ENCODE results near the gene PEX14. TPM values are rescaled to one million over a fixed set of nuclear protein-coding genes. Genes with fewer than 3 reads are reported as not detected.

Gene PEX14
- polyA plus RNA-seq, 3 donors, result 2.2 to 8.8 (median 2.7) TPM

DNA sequence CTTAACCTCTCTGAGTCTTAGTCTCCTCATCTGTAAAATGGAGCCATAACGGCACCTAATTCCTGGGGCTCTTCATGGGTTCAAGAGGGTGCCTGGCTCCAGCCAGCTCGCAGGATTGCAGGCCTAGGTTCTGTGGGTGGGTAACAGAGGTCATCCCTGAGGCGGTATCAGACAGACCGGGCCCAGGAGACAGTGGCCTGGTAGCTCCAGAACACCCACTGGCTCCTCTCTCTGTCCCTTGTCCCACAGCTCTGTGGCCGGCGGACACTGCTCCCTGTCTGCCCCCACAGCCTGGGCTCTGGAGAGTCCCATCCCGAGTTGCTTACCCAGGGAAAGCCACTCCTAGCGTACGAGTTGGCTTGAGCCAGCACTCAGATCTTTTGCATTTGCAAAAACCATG lies 150.3 kb downstream of the PEX14 start:
- Histone ChIP-seq H3K27ac (ENCODE audit: low read depth in 1 of 2, low read length in 2 of 2) (no peak overlapping the region), H3K36me3 (replicated peaks in 1 of 2; ENCODE audit: control insufficient read depth in 1 of 2, insufficient read depth in 2 of 2, low read length in 2 of 2) (peaks cover 23 to 71% of the 10 kb centered on the region in 2 donors), H3K9ac (ENCODE audit: insufficient read depth, low read length, poor library complexity, severe bottlenecking) (no peak overlapping the region), H2AFZ (ENCODE audit: insufficient read depth, low read depth, low read length, poor library complexity, severe bottlenecking) (no peak overlapping the region), H3K4me3 (replicated peaks in 1 of 3; ENCODE audit: low read depth in 2 of 3, low read length in 3 of 3) (no peak overlapping the region), H3K79me2 (ENCODE audit: insufficient read depth, low read length) (no peaks in the 10 kb centered on the region), H3K4me2 (replicated peaks; ENCODE audit: extremely low read depth, low read length, poor library complexity, severe bottlenecking) (no peak overlapping the region), H3K4me1 (ENCODE audit: control insufficient read depth in 1 of 2, insufficient read depth in 2 of 2, low read length in 2 of 2) (no peaks in the 10 kb centered on the region), H3K9me3 (replicated peaks in 1 of 2; ENCODE audit: control insufficient read depth in 1 of 2, insufficient read depth in 1 of 2, low read length in 2 of 2) (no peaks in the 10 kb centered on the region), H3K27me3 (ENCODE audit: control insufficient read depth in 2 of 2, insufficient read depth in 2 of 2, low read length in 2 of 2) (no peaks in the 10 kb centered on the region), H4K20me1 (ENCODE audit: insufficient read depth, low read length) (no peaks in the 10 kb centered on the region)
- TF ChIP-seq CTCF (IDR thresholded peaks at IDR 0.05), result no peak
- Mint-ChIP-seq H3K4me1 (no peaks in the 10 kb centered on the region), H3K36me3 (peaks cover 42 to 67% of the 10 kb centered on the region in 2 donors), H3K27ac (peak overlapping the region in 1 of 7 donors; percentile 30), H3K4me3 (no peak overlapping the region), H3K9me3 (no peaks in the 10 kb centered on the region), H3K27me3 (ENCODE audit: low read depth in 3 of 3) (peaks cover 0 to 7% (median 2%) of the 10 kb centered on the region in 3 donors)
- 96% methylated on average over 9 of the region's 9 CpGs for WGBS (ENCODE audit: insufficient coverage)
- no peak for DNase-seq
- intact Hi-C loops (cut with micrococcal nuclease), result no loop called here

DNA sequence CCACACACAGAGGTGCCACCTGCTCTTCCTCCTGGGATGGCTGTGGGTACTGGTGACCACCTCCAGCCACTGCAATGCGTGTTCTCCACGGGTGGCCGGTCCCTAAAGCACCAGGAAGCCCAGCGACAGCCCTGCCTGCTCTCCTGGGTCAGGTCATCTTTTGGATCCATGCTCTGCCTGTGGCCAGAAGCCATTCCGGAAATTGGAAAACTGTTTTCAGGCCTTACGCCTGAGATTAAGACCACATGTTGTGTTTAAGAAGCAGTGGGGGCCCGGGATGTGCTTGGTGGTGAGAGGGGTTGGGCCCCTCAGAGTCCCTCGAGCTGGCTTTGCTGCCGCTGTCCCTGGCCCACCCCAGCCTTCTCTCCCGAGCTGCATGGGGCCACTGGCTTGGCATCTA lies 150.8 kb downstream of the PEX14 start:
- no peak overlapping the region for H2AFZ ChIP-seq (ENCODE audit: insufficient read depth, low read depth, low read length, poor library complexity, severe bottlenecking)
- Mint-ChIP-seq H3K36me3 (peaks cover 46 to 69% of the 10 kb centered on the region in 2 donors), H3K4me3 (no peak overlapping the region), H3K27ac (no peak overlapping the region), H3K4me1 (no peaks in the 10 kb centered on the region), H3K9me3 (no peaks in the 10 kb centered on the region), H3K27me3 (ENCODE audit: low read depth in 3 of 3) (peaks cover 0 to 9% (median 0%) of the 10 kb centered on the region in 3 donors)
- no peak overlapping the region for H3K4me2 ChIP-seq (replicated peaks; ENCODE audit: extremely low read depth, low read length, poor library complexity, severe bottlenecking)
- no peaks in the 10 kb centered on the region for H3K4me1 ChIP-seq (ENCODE audit: control insufficient read depth in 1 of 2, insufficient read depth in 2 of 2, low read length in 2 of 2)
- intact Hi-C loops (cut with micrococcal nuclease), result no loop called here
- no peaks in the 10 kb centered on the region for H3K27me3 ChIP-seq (ENCODE audit: control insufficient read depth in 2 of 2, insufficient read depth in 2 of 2, low read length in 2 of 2)
- H3K36me3 ChIP-seq (replicated peaks in 1 of 2; ENCODE audit: control insufficient read depth in 1 of 2, insufficient read depth in 2 of 2, low read length in 2 of 2), result peaks cover 23 to 74% of the 10 kb centered on the region in 2 donors
- no peaks in the 10 kb centered on the region for H3K79me2 ChIP-seq (ENCODE audit: insufficient read depth, low read length)
- DNase-seq, result no peak
- no peaks in the 10 kb centered on the region for H4K20me1 ChIP-seq (ENCODE audit: insufficient read depth, low read length)
- H3K9ac ChIP-seq (ENCODE audit: insufficient read depth, low read length, poor library complexity, severe bottlenecking), result no peak overlapping the region
- no peak overlapping the region for H3K27ac ChIP-seq (ENCODE audit: low read depth in 1 of 2, low read length in 2 of 2)
- no peaks in the 10 kb centered on the region for H3K9me3 ChIP-seq (replicated peaks in 1 of 2; ENCODE audit: control insufficient read depth in 1 of 2, insufficient read depth in 1 of 2, low read length in 2 of 2)
- no peak for TF ChIP-seq CTCF (IDR thresholded peaks at IDR 0.05)
- WGBS (ENCODE audit: insufficient coverage), result 95% methylated on average over 6 of the region's 10 CpGs
- H3K4me3 ChIP-seq (replicated peaks in 1 of 3; ENCODE audit: low read depth in 2 of 3, low read length in 3 of 3), result no peak overlapping the region

Data from CD14-positive monocyte (primary cell).